Suprapubic skin (tissue), 4 donors: ENCODE measurements around the gene OLFML2A.

Experiments
- CTCF ChIP-seq, 2 donors: fragments of 200-600 bp in 1 of 2; fragments of 450-650 bp in 1 of 2; sonication (generic) in 1 of 2; IDR thresholded peaks; one replicate each; pipeline ENCODE4 v1.5.1; 2016 to 2019; ENCODE audit warnings: antibody characterized with exemption in 2 of 2, mild to moderate bottlenecking in 1 of 2, moderate library complexity in 1 of 2
- POLR2A ChIP-seq, 2 donors: fragments of 450-650 bp; IDR thresholded peaks; one replicate each; pipeline ENCODE4 v1.6.1; 2017; ENCODE audit warnings: antibody characterized with exemption in 2 of 2, mild to moderate bottlenecking in 2 of 2, moderate library complexity in 2 of 2
- POLR2AphosphoS5 ChIP-seq, 3 donors: sonication (generic); formaldehyde crosslinking; IDR thresholded peaks; one replicate each; pipeline ENCODE4 v1.6.1; 2017; ENCODE audit warnings: antibody characterized with exemption in 3 of 3

- no peak for TF ChIP-seq POLR2A (IDR thresholded peaks at IDR 0.05)
- TF ChIP-seq CTCF (IDR thresholded peaks at IDR 0.05), result no peak
- no peak for TF ChIP-seq POLR2AphosphoS5 (IDR thresholded peaks at IDR 0.05)
Measured at GRCh38 chr9:124758691-124759090, 18.2 kb upstream of the OLFML2A start.
